Thyroid gland (tissue), 4 donors: ENCODE results near the gene H2AZ2. TPM values are rescaled to one million over a fixed set of nuclear protein-coding genes. Genes with fewer than 3 reads are reported as not detected.
A peak's percentile ranks its signal among the peaks of the same experiment; 100 is the strongest.
"Not testable (repeated sequence)": the region's sequence is repeated elsewhere in the genome, so short reads cannot be mapped to it uniquely, and the experiment has no call there.

Experiments used
- DNase-seq, 2 donors: peaks; one replicate each; pipeline ENCODE4 v3.0.0-alpha.2; 2019
- H3K27ac ChIP-seq, 3 donors: fragments of 200-600 bp; sonication (generic); 1 replicate in 2 of 3; 2 replicates in 1 of 3; pipeline ENCODE4 v1.5.1; 2016 to 2019; ENCODE audit warnings: mild to moderate bottlenecking in 1 of 3, moderate library complexity in 1 of 3
- H3K27me3 ChIP-seq: fragments of 200-600 bp; sonication (generic); one replicate; pipeline ENCODE4 v1.5.1; 2019
- H3K36me3 ChIP-seq, 2 donors: fragments of 200-600 bp; sonication (generic); one replicate each; pipeline ENCODE4 v1.5.1; 2016 to 2019
- H3K4me1 ChIP-seq, 2 donors: fragments of 200-600 bp; sonication (generic); one replicate each; pipeline ENCODE4 v1.5.1; 2017 to 2019
- H3K4me3 ChIP-seq, 3 donors: fragments of 200-600 bp; sonication (generic); replicated peaks in 1 of 3; 1 replicate in 2 of 3; 2 replicates in 1 of 3; pipeline ENCODE4 v1.5.1; 2016; ENCODE audit warnings: mild to moderate bottlenecking in 1 of 3
- H3K9me3 ChIP-seq: fragments of 200-600 bp; sonication (generic); one replicate; pipeline ENCODE4 v1.5.1; 2017
- CTCF ChIP-seq, 6 experiments: fragments of 200-600 bp in 3 of 6; fragments of 450-650 bp in 3 of 6; sonication (generic) in 3 of 6; IDR thresholded peaks; one replicate each; pipeline ENCODE4 v1.5.1; 2016 to 2019; ENCODE audit warnings: antibody characterized with exemption in 6 of 6, mild to moderate bottlenecking in 2 of 6, inconsistent platforms in 1 of 6, moderate library complexity in 1 of 6
- POLR2A ChIP-seq, 2 donors: fragments of 450-650 bp; IDR thresholded peaks; one replicate each; pipeline ENCODE4 v1.6.1; 2017; ENCODE audit warnings: antibody characterized with exemption in 2 of 2, mild to moderate bottlenecking in 2 of 2, moderate library complexity in 1 of 2
- WGBS, 2 donors: methylation state at CpG; one replicate each; pipeline ENCODE4 v1.1.5; 2017; 5-methylcytosine and 5-hydroxymethylcytosine counted together
- intact Hi-C: fragments of 100-400 bp; cut with DNase I; formaldehyde crosslinking; loops from one replicate; pipeline ENCODE4 v1.15.1; 2023
- total RNA-seq, 4 donors: library from RNA; depleted of rRNA; stranded (reverse); fragments of >200 nt; gene quantifications; one replicate each; pipeline ENCODE4 v1.2.3, GENCODE V29; 2016

H2AZ2 gene
- total RNA-seq, 4 donors from 2014 or later = 126 to 198 (median 144) TPM

DNA sequence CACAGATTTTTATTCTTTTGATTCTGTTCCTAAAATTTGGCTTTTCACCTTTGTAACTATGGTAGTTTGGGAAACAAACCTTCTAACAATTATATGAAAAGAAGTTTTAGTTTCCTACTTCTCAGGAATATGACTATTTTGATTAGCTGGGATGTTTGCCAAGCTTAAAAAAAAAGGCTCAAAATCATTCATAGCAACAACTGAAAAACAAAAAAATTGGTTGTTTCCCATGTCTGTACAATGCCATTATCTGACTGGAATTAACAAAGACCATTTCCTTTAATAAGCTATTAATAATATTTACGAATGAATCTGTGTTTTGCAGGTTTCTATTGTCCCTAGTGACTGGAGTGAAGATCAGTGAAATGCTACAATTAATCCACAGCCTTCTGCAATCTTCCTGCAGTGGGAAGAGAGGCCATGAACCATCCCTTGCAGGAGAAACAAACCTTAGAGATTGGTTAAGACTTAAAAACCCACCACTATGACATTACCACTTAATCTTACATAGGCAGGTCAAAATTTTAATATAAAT is 33.2 kb upstream of the H2AZ2 start:
- DNase-seq = no peak
- Histone ChIP-seq H3K36me3 (no peaks in the 10 kb centered on the region), H3K9me3 (no peaks in the 10 kb centered on the region), H3K4me3 (peak overlapping the region in 1 of 3 donors; percentile 4), H3K4me1 (peaks cover 53 to 65% of the 10 kb centered on the region in 2 donors), H3K27ac (no peak overlapping the region), H3K27me3 (no peaks in the 10 kb centered on the region)
- no peak for TF ChIP-seq POLR2A (IDR thresholded peaks at IDR 0.05)
- TF ChIP-seq CTCF (IDR thresholded peaks at IDR 0.05) = no peak
- intact Hi-C loops = loop anchor here (10.0 kb wide), 1 partner anchor 114 kb away; no protein-coding TSS in a partner anchor
- 57 to 60% methylated on average over 1 of the region's 1 CpG for WGBS, 2 donors

- intact Hi-C loops = loop anchor here (10.0 kb wide), 1 partner anchor 114 kb away; no protein-coding TSS in a partner anchor
- no peak overlapping the region for H3K27ac ChIP-seq
- no peaks in the 10 kb centered on the region for H3K27me3 ChIP-seq
- no peaks in the 10 kb centered on the region for H3K9me3 ChIP-seq
- H3K36me3 ChIP-seq = no peaks in the 10 kb centered on the region
- DNase-seq = no peak
- TF ChIP-seq CTCF (IDR thresholded peaks at IDR 0.05) = no peak
- no peak for TF ChIP-seq POLR2A (IDR thresholded peaks at IDR 0.05)
- peaks cover 52 to 66% of the 10 kb centered on the region in 2 donors for H3K4me1 ChIP-seq
- 51 to 55% methylated on average over 4 of the region's 4 CpGs for WGBS, 2 donors
- peak overlapping the region in 1 of 3 donors; percentile 0 for H3K4me3 ChIP-seq
Measured at GRCh38 chr7:44880317-44881018, 32.6 kb upstream of the H2AZ2 start.

GRCh38 chr7:44876393-44876792 is 28.5 kb upstream of the H2AZ2 start:
- TF ChIP-seq CTCF (IDR thresholded peaks at IDR 0.05) (no peak), POLR2A (IDR thresholded peaks at IDR 0.05) (no peak)
- Histone ChIP-seq H3K27ac (no peak overlapping the region), H3K36me3 (no peaks in the 10 kb centered on the region), H3K27me3 (no peaks in the 10 kb centered on the region), H3K9me3 (no peaks in the 10 kb centered on the region), H3K4me1 (peaks cover 22 to 35% of the 10 kb centered on the region in 2 donors), H3K4me3 (no peak overlapping the region)
- WGBS, 2 donors = 47 to 62% methylated on average over 4 of the region's 4 CpGs
- intact Hi-C loops = no loop called here
- no peak for DNase-seq

- no peaks in the 10 kb centered on the region for H3K9me3 ChIP-seq
- 91% methylated on average over 10 to 11 of the region's 11 CpGs for WGBS, 2 donors
- no peaks in the 10 kb centered on the region for H3K27me3 ChIP-seq
- DNase-seq = no peak
- intact Hi-C loops = no loop called here
- no peaks in the 10 kb centered on the region for H3K36me3 ChIP-seq
- no peak overlapping the region for H3K4me3 ChIP-seq
- TF ChIP-seq CTCF (IDR thresholded peaks at IDR 0.05) (no peak), POLR2A (IDR thresholded peaks at IDR 0.05) (no peak)
- H3K4me1 ChIP-seq = peaks cover 16 to 24% of the 10 kb centered on the region in 2 donors
- H3K27ac ChIP-seq = no peak overlapping the region
Measured at GRCh38 chr7:44875241-44875640, 27.4 kb upstream of the H2AZ2 start.

- peaks cover 12% of the 10 kb centered on the region in 2 donors for H3K4me1 ChIP-seq
- intact Hi-C loops = no loop called here
- H3K36me3 ChIP-seq = no peaks in the 10 kb centered on the region
- no peaks in the 10 kb centered on the region for H3K27me3 ChIP-seq
- no peak overlapping the region for H3K4me3 ChIP-seq
- TF ChIP-seq CTCF (IDR thresholded peaks at IDR 0.05) (no peak), POLR2A (IDR thresholded peaks at IDR 0.05) (no peak)
- no peak overlapping the region for H3K27ac ChIP-seq
- DNase-seq = no peak
- H3K9me3 ChIP-seq = no peaks in the 10 kb centered on the region
- 95 to 97% methylated on average over 1 of the region's 1 CpG for WGBS, 2 donors
Measured at GRCh38 chr7:44872787-44873186, 24.9 kb upstream of the H2AZ2 start.

GRCh38 chr7:44871918-44872317 is 24.0 kb upstream of the H2AZ2 start:
- H3K36me3 ChIP-seq, intact Hi-C loops, H3K9me3 ChIP-seq, H3K27ac ChIP-seq, H3K4me3 ChIP-seq, H3K27me3 ChIP-seq, DNase-seq: not testable (repeated sequence)
- peaks cover 9 to 14% of the 10 kb centered on the region in 2 donors for H3K4me1 ChIP-seq
- WGBS, 2 donors = 89 to 100% methylated on average over 5 to 14 of the region's 23 CpGs

DNA sequence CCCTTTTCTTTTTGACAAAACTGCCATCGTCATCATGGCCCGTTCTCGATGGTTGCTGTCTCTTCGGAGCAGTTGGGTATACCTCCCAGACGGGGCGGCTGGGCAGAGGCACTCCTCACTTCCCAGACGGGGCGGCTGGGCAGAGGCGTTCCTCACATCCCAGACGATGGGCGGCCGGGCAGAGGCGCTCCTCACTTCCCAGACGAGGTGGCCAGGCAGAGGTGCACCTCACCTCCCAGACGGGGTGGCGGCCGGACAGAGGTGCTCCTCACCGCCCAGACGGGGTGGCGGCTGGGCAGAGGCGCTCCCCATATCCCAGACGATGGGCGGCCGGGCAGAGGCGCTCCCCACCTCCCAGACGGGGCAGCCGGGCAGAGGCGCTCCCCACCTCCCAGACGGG is 22.9 kb upstream of the H2AZ2 start:
- H3K36me3 ChIP-seq, DNase-seq, H3K9me3 ChIP-seq, H3K4me3 ChIP-seq, intact Hi-C loops, H3K4me1 ChIP-seq, H3K27ac ChIP-seq, H3K27me3 ChIP-seq: not testable (repeated sequence)
- WGBS, 2 donors = 86 to 98% methylated on average over 10 to 29 of the region's 29 CpGs

- DNase-seq, intact Hi-C loops, H3K4me1 ChIP-seq, H3K27ac ChIP-seq, H3K36me3 ChIP-seq, H3K9me3 ChIP-seq, H3K27me3 ChIP-seq, H3K4me3 ChIP-seq: not testable (repeated sequence)
- WGBS, 2 donors = 66 to 80% methylated on average over 3 of the region's 3 CpGs
Measured at GRCh38 chr7:44870336-44870735, 22.4 kb upstream of the H2AZ2 start.
